ENCODE data around the gene RING1.

DNA sequence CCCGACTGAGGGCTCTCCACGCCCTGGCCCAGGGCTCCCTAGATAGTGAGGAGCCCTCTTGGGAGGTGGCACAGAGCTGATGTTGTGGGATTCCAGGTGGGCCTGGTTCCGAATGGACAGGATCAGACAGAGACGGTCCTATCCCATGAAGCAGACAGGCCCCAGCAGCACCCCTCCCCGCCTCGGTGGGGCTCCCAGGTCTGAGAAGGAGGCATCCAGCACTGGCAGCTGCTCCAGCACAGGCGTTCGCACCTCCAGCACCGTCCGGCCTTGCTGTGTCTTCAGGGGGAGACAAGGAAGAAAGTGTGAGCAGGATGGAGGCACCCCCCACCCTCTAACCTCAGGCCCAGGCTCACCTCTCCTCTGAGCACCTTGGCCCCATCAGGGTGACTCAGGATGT, 44.8 kb upstream of the RING1 start:
- no peak for TF ChIP-seq CTCF (conservative IDR thresholded peaks at IDR 0.05; ENCODE audit: low read length)
- TF ChIP-seq EZH2phosphoT487 (IDR thresholded peaks at IDR 0.05; ENCODE audit: borderline replicate concordance, low read depth, low read length): no peak
